Subcutaneous adipose tissue (tissue), 4 donors: Measurements from ENCODE around the gene TNFRSF12A. TPM values are rescaled to one million over a fixed set of nuclear protein-coding genes. Genes with fewer than 3 reads are reported as not detected.

Source experiments
- total RNA-seq, 4 donors: library from RNA; depleted of rRNA; stranded (reverse); fragments of >200 nt; gene quantifications; one replicate each; pipeline ENCODE4 v1.1.0, GENCODE V29; 2016
- TF ChIP-seq, protein P1 (sequence below): fragments of 450-650 bp; IDR thresholded peaks from one replicate; pipeline ENCODE4 v1.5.1; 2016; ENCODE audit warnings: low read depth, mild to moderate bottlenecking, control low read depth, antibody characterized with exemption, moderate library complexity

TNFRSF12A gene
- total RNA-seq, 4 donors from 2014 or later = 8.1 to 20.7 (median 13.5) TPM

GRCh38 chr16:3027983-3028715 is 8.0 kb downstream of the TNFRSF12A start:
- TF ChIP-seq, protein P1, sequence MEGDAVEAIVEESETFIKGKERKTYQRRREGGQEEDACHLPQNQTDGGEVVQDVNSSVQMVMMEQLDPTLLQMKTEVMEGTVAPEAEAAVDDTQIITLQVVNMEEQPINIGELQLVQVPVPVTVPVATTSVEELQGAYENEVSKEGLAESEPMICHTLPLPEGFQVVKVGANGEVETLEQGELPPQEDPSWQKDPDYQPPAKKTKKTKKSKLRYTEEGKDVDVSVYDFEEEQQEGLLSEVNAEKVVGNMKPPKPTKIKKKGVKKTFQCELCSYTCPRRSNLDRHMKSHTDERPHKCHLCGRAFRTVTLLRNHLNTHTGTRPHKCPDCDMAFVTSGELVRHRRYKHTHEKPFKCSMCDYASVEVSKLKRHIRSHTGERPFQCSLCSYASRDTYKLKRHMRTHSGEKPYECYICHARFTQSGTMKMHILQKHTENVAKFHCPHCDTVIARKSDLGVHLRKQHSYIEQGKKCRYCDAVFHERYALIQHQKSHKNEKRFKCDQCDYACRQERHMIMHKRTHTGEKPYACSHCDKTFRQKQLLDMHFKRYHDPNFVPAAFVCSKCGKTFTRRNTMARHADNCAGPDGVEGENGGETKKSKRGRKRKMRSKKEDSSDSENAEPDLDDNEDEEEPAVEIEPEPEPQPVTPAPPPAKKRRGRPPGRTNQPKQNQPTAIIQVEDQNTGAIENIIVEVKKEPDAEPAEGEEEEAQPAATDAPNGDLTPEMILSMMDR = no peak

GRCh38 chr16:3028716-3029319 is 8.7 kb downstream of the TNFRSF12A start:
- TF ChIP-seq, protein P1 = no peak

GRCh38 chr16:3029491-3030221 is 9.5 kb downstream of the TNFRSF12A start:
- TF ChIP-seq, protein P1 = no peak

DNA sequence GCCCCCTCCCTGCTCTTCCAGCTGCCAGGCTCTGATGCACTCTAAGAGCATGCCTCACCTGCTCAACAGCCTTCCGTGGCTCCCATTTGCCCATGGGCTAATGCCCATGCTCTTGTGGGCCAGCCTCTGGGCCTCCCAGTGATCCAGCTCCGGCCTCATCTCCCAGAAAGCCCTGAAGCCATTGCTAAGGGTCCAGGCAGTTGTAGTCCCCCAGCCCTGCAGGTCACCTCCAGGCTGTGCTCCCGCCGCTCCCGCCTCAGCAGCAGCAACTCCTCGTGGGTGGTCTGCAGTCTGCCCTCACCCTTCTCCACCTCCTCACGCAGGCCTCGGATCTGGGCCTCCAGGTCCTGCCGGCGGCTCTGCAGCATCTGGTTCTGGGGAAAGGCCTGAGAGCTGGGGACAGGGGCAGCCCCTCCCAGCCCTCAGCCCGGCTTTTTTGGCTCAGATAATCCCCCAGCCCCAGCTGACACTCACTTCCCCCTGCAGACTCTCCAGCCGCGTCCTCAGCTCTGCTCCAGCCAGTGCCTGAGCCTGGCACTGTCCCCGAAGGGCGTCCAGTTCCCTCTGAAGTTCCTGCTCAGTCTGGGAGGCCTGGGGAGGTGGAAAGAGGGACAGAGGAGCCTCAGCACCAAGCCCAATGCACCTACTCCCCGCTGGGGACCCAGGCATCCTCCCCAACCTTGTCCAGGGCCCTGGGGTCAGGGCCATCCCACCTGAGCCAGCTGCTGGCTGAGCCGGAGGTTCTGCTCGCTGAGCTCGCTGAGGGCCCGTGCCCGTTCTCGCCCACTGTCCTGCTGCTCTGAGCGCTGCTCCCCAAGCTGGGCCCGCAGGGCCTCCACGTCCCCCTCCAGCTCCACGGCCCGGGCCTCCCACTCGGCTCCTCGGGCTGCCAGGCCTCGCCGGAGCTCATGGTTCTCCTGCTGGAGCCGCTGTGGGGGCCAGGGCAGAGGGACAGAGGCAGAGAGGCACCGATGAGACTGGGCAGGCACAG is 10.3 kb downstream of the TNFRSF12A start:
- TF ChIP-seq, protein P1 = no peak

GRCh38 chr16:3032624-3033023 is 12.5 kb downstream of the TNFRSF12A start:
- TF ChIP-seq, protein P1 = no peak

GRCh38 chr16:3035289-3035971 is 15.3 kb downstream of the TNFRSF12A start:
- TF ChIP-seq, protein P1 = no peak
